GM19351 (cell line): ENCODE measurements around the gene WDR13.
"Not testable (repeated sequence)": the region's sequence is repeated elsewhere in the genome, so short reads cannot be mapped to it uniquely, and the experiment has no call there.

ENCODE experiments used
- ATAC-seq: cut with Tn5 transposase; IDR thresholded peaks from one replicate; pipeline ENCODE4 v1.9.1; 2021; ENCODE audit warnings: mild to moderate bottlenecking, moderate library complexity; ENCODE audit not compliant: unreplicated experiment

WDR13 gene

DNA sequence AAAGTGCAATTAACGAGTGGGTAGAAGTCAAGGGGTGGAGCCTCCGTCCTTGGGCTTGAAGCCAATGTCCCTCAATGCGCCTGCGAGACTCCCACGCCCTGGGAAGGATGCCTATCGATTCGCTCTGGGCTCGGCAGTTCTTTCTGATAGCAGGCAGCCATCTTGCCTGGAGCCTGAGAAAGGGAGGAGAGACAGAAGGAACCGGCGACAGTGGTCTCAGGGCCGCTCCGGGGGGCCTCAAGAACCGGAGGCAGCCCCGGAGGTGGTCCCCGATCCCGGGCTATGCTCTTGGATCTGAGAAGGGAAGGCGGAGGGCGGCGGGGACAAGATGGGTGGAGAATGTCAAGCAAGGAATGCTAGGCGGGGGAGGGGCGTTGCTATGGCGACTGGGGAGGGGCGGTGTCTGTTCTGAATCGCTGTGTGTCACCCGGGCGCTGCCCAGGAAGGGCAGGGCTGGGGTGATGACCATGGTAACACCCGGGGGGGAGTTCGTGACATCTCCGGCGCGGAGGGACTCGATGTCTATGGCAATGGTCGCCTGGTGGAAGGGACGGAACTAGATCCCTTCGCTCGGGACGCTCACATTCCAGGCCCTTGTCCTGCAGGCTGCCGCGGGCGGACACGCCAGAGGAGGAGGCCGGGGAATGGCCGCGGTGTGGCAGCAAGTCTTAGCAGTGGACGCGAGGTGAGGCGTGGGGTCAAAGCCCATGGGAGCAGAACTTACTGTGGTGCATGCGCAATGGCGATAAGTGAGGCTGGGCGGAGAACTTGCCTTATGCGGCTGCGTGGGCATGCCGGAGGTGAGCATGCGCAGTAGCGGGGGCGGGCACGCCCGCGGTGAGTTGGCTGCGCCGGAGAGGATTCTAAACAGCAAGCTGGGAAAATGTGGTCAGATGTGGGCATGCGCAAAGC is at the start of gene WDR13:
Gene WDR13 (plus strand): TSS at position 140 of the 912 bp plus-strand sequence. CDS start 505 bp downstream, at position 645.
- peak; percentile 67 for ATAC-seq

DNA sequence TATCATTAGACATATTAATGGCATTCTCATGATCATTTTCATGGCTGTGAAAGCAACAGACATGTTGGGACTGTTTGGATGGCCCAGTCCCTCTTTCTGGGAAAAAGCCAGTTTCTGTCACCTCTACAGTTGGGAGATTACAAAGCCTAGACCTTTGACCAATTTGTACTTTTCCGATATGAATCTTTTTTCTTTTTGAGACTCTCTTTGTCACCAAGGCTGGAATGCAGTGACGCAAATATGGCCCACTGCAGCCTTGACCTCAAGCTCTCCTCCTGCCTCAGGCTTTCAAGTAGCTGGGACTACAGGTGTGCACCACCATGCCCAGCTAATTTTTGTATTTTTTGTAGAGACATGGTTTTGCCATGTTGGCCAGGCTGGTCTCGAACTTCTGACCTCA is 48.4 kb upstream of the WDR13 start:
- no peak for ATAC-seq

DNA sequence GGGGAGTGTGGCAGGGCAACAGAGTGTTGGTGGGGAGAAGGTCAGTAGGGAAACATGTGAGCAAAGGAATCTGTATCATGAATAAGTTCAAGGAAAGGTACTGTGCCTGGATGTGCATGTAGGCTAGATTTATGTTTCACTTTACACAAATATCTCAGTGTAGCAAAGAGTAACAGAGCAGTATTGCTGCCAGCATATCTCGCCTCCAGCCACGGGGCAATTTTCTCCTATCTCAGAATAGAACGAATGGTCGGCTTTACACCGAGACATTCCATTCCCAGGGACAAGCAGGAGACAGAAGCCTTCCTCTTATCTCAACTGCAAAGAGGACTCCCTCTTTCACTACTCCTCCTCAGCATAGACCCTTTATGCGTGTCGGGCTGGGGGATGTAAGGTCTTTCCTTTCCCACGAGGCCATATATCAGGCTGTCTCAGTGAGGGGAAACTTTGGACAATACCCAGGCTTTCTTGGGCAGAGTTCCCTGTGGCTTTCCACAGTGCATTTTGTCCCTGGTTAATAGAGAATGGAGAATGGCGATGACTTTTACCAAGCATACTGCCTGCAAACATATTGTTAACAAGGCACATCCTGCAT is 41.5 kb upstream of the WDR13 start:
- not testable (repeated sequence) for ATAC-seq

- no peak for ATAC-seq
These were observed 39.0 kb upstream of the WDR13 start for GRCh38 chrX:48558271-48558670.

GRCh38 chrX:48559636-48560035 is 37.7 kb upstream of the WDR13 start:
- no peak for ATAC-seq

DNA sequence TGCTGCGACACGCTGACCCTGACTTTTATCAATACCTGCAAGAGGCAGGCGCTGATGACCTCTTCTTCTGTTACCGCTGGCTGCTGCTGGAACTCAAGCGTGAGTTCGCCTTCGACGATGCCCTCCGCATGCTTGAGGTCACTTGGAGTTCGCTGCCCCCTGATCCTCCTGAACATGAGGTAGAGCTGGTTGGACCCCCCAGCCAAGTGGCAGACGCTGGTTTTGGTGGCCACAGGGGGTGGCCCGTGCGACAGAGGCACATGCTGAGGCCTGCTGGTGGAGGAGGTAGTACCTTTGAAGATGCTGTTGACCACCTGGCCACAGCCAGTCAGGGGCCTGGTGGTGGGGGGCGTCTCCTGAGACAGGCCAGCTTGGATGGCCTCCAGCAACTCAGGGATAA is 37.2 kb upstream of the WDR13 start:
- no peak for ATAC-seq

- no peak for ATAC-seq
These were observed 36.6 kb upstream of the WDR13 start for GRCh38 chrX:48560681-48561080.

DNA sequence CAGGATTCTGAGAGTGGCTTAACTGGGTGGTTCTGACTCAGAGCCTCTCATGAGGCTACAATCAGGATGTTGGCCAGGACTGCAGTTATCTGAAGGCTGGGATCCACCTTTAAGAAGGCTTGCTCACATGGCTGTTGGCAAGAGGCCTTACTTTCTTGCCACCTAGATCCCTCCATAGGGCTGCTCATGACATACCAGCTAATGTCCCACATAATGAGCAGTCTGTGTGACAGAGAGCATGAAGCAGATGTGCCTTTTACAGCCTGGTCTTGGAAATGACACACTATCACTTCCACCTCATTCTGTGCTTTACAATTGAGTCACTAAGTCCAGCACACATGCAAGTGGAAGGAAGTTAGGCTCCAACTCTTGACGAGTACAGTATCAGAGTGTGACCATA is 27.3 kb upstream of the WDR13 start:
- peak; percentile 37 for ATAC-seq

- no peak for ATAC-seq
These were observed 23.5 kb upstream of the WDR13 start for GRCh38 chrX:48573690-48574269.

DNA sequence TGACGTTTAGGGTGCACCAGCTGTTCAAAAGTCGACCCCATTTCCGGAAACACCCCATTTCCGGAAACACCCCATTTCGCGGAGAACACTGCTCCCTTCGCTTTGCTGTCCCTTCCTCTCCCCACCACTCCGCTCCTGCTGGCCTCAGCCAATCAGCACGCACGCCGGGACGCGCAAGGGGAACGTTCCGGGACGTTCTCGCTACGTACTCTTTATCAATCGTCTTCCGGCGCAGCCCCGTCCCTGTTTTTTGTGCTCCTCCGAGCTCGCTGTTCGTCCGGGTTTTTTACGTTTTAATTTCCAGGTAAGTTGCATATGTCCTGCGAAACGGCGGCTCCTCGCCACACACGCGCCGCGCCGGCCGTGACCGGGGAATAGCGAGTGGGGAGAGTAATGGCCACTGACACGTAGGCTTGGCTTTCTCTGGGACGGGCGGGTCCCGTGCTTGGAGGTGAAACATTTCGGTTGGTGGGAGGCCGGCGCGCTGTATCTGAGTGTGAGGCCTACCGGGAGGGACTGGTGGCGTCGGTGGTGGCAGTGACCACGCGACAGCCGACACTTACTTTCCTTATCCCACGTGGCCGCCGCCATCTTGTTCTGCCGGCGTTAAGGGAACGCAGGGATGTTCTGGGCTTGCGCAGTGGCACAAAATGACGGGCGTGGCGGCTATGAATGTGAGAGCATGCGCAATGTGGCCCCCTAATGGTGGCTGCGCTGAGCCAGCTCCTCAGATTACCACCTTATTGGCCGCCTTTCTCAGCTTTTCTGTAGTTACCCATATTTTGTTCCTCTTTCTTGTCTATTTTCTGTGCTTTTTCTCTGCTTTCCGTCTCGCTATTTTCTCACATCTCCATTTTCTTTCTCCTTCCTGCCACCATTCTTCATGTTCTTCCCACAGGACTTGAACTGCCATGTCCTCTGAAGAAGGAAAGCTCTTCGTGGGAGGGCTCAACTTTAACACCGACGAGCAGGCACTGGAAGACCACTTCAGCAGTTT is 22.7 kb upstream of the WDR13 start, which contains the start of gene RBM3:
Gene RBM3 (plus strand): TSS at position 215 of the 997 bp plus-strand sequence. CDS start 697 bp downstream, at position 912.
- ATAC-seq: peak; percentile 84

DNA sequence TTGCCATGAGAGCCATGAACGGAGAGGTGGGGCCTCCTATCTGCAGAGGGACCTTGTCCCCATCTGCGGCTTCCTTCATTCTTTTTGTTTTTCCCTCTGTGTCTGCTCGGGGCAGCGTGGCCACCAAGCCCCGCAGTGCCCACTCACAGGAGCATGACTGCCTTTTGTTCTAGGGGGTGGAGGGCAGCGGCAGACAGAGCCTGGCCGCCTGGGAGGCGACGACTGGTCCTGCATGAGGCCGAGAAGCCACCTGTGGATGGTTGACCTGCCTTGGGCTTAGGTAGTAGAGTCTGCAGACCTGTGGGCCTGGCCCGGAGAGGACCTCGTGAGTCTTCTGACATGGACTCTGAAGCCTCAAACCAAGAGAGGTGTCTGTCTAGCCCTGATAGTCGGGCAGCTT is 21.6 kb upstream of the WDR13 start:
- no peak for ATAC-seq

- no peak for ATAC-seq
These were observed 21.2 kb upstream of the WDR13 start for GRCh38 chrX:48576108-48576507.

DNA sequence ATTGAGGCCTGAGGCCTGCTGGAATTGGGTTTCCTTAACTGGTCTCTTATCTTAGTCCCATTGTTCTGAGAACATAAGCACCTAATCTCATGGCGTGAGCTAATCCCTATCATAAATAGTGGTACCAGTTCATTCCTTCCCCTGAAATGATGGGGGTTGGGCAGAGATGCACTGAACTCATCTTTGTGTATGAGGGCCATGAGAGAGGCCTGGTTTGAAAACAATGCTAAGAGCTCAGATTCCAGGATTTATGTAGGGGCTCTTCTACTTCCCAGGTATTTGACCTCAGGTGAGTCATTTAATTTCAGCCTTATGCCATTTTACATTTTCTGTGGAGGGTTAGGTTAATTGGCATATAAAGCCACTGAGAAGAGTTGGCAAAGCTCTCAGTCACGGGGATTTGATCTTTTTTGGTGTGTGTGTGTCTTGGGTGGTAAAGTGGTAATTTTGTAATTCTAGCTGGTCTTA is 18.6 kb upstream of the WDR13 start:
- no peak for ATAC-seq

DNA sequence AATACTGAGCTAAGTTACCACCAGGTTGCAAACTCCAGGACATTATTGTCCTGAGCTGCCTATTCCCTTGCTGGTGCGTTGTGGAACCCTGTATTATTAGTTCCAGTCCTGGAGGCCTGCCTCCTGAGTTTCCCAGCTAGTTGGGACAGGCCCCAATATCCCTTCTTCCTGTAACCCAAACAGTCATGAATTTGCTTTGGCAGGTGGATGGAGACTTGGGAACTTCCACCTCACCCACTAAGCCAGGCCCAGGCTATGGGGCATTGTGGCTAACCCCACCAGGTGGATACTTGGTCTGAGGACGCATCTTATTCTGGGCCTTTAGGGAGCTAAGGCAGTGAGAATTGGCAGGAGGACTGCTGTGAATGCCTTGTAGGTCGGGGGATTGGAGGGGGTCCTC is 18.0 kb upstream of the WDR13 start:
- no peak for ATAC-seq

GRCh38 chrX:48580662-48581061 is 16.6 kb upstream of the WDR13 start:
- no peak for ATAC-seq

DNA sequence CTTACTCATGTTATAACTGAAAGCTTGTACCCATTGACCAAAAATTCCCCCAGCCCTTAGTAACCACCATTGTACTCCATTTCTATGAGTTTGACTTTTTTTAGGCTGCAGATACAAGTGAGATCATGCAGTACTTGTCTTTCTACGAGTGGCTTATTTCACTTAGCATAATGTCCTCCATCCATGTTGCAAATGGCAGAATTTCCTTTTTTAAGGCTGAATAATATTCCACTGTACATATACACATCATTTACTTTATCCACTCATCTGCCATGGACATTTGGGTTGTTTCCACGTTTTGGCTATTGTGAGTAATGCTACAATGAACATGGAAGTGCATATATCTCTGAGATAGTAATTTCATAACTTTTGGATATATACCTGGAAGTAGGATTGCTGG is 12.6 kb upstream of the WDR13 start:
- ATAC-seq: no peak

DNA sequence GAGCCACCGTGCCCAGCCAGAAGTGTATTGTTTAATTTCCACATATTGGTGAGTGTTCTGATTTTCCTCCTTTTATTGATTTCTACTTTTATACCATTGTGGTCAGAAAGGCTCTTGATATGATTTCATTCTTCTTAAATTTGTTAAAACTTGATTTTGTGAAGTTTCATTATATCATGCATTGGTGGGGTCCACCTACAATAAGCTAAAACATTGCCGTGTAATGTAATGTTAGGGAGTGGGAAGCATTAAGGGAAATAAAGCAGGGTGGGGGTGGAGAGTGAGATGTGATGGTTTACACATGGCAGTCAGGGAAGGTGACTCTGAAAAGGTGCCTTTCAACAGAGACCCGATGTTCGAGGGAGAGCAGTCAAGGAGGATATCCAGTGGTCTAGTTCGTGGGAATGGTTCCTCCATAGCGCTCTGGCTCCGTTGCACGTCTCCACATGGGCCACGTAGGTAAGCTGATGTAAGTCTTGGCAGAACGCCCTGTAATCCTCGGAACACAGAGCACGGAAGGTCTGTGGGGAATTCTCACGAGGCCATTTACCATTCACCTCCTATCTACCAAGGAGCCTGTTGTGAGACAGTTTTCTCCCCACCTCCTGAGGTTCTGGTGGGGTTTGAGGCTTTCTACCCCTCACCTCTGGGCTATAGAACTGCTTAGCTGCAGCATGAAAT is 7.7 kb upstream of the WDR13 start:
- ATAC-seq: no peak

- no peak for ATAC-seq
These were observed 6.8 kb upstream of the WDR13 start for GRCh38 chrX:48590203-48591103.

- no peak for ATAC-seq
These were observed 6.0 kb upstream of the WDR13 start for GRCh38 chrX:48591255-48591791.
